OCI-LY7 (cell line): ENCODE data around the gene ORM2. TPM values are rescaled to one million over a fixed set of nuclear protein-coding genes. Genes with fewer than 3 reads are reported as not detected.

ENCODE experiments used
- BruUV-seq: library from RNA; stranded (reverse); fragments of 400-500 nt; replicated peaks from 2 replicates; lab custom pipeline; 2021; lab: Mats Ljungman, UMichigan
- CTCF ChIA-PET: fragments of 300-600 bp; sonication (Branson Sonifier 250); formaldehyde crosslinking; loops from one replicate; lab custom pipeline; 2022; ENCODE audit warnings: antibody characterized with exemption; ENCODE audit not compliant: unreplicated experiment; lab: Charles Lee
- POLR2A ChIA-PET: fragments of 300-600 bp; sonication (Branson Sonifier 250); formaldehyde crosslinking; loops from one replicate; lab custom pipeline; 2022; ENCODE audit warnings: antibody characterized with exemption; lab: Charles Lee
- DNase-seq: peaks from one replicate; pipeline ENCODE4 v3.0.0-alpha.2; 2015; ENCODE audit warnings: low spot score
- H2AFZ ChIP-seq: fragments of 200-600 bp; sonication (generic), shearing (Covaris generic); 2 replicates; pipeline ENCODE4 v1.6.1; 2014; ENCODE audit warnings: mild to moderate bottlenecking, antibody characterized with exemption, low read length, moderate library complexity
- H3K27ac ChIP-seq: fragments of 200-600 bp; sonication (generic); 2 replicates; pipeline ENCODE4 v1.5.1; 2014; ENCODE audit warnings: mixed run types, low read depth, mild to moderate bottlenecking, moderate library complexity, low read length, inconsistent platforms; ENCODE audit not compliant: poor library complexity, severe bottlenecking
- H3K36me3 ChIP-seq: fragments of 200-600 bp; sonication (generic); 2 replicates; pipeline ENCODE4 v1.6.1; 2014; ENCODE audit warnings: mild to moderate bottlenecking, antibody characterized with exemption, low read length, moderate library complexity, mixed read lengths; ENCODE audit not compliant: insufficient read depth
- H3K4me1 ChIP-seq: fragments of 200-600 bp; sonication (generic); 2 replicates; pipeline ENCODE4 v1.5.1; 2014; ENCODE audit warnings: mild to moderate bottlenecking, low read length; ENCODE audit not compliant: insufficient read depth, poor library complexity, severe bottlenecking
- H3K4me2 ChIP-seq: fragments of 200-600 bp; sonication (generic); 2 replicates; pipeline ENCODE4 v1.6.1; 2014; ENCODE audit warnings: mild to moderate bottlenecking, low read length
- H3K4me3 ChIP-seq: fragments of 200-600 bp; sonication (generic); 2 replicates; pipeline ENCODE4 v1.5.1; 2014; ENCODE audit warnings: mild to moderate bottlenecking, low read depth, low read length; ENCODE audit not compliant: poor library complexity, severe bottlenecking
- H3K79me2 ChIP-seq: fragments of 200-600 bp; sonication (generic); 2 replicates; pipeline ENCODE4 v1.6.1; 2016; ENCODE audit warnings: low read depth, mild to moderate bottlenecking, low read length, moderate library complexity, mixed read lengths; ENCODE audit not compliant: insufficient read depth
- H3K9me2 ChIP-seq: fragments of 200-600 bp; sonication (generic); 2 replicates; pipeline ENCODE4 v1.6.1; 2016; ENCODE audit warnings: mild to moderate bottlenecking, low read length, mixed read lengths; ENCODE audit not compliant: insufficient read depth
- H3K9me3 ChIP-seq: fragments of 200-600 bp; sonication (generic); 2 replicates; pipeline ENCODE4 v1.6.1; 2014; ENCODE audit warnings: mild to moderate bottlenecking, mixed run types, low read length, mixed read lengths
- H4K20me1 ChIP-seq: fragments of 200-600 bp; sonication (generic); 2 replicates; pipeline ENCODE4 v1.6.1; 2014; ENCODE audit warnings: mild to moderate bottlenecking, antibody characterized with exemption, low read length, moderate library complexity, mixed read lengths; ENCODE audit not compliant: insufficient read depth
- EZH2phosphoT487 ChIP-seq: fragments of 200-600 bp; sonication (generic); IDR thresholded peaks from 2 replicates; pipeline ENCODE4 v1.6.1; 2018; ENCODE audit warnings: low read depth, borderline replicate concordance, mild to moderate bottlenecking, mixed run types, antibody characterized with exemption, low read length, moderate library complexity, mixed read lengths
- intact Hi-C: fragments of 100-400 bp; cut with micrococcal nuclease; formaldehyde crosslinking; loops from one replicate; pipeline ENCODE4 v1.10.0; 2022; ENCODE audit not compliant: unreplicated experiment
- total RNA-seq, 2 experiments: library from RNA; depleted of rRNA in 1 of 2; stranded (reverse); fragments of >200 nt in 1 of 2; shearing (Covaris generic) in 1 of 2; gene quantifications; 2 replicates each; pipeline ENCODE4 v1.2.3, GENCODE V29; 2014 to 2022
- TF ChIP-seq, protein P1 (sequence below): fragments of 200-600 bp; sonication (generic); conservative IDR thresholded peaks from 2 replicates; pipeline ENCODE4 v1.5.1; 2014; ENCODE audit warnings: mild to moderate bottlenecking, antibody characterized with exemption, low read length, moderate library complexity, mixed read lengths

ORM2 gene
- total RNA-seq, 2 experiments from 2014 or later, result not detected

DNA sequence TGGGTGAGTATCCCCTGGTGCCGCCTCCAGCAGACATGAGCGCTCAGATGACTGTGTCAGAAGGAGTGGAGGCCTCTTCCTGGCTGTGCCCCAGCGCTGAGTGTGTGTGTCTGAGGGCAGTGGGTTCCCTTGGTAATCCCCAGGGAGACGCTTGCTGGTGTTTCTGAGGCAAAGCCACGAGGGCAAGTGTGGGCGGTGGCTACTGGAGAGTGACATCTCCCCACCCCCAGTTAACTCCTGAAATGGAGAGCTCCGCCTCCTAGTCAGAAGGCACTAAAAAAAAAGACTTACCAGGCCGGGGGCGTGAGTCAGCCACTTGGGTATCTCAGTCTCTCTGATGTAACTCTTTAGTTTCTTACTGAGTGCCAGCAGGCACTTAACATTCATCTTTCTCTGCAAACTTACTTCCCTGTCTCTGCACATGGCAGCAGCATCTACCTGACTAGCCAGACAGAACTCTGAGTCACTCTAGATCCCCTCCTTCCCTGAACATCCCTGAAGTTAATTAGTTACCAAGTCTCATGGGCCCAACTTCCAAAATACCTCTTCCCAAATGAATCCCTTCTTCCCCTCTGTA lies 19.3 kb downstream of the ORM2 start:
- H3K79me2 ChIP-seq, result no peaks in the 10 kb centered on the region
- ChIA-PET CTCF (no interaction called here), POLR2A (interaction anchor here (0.6 to 1.2 kb wide), 2 partner anchors 37 to 47 kb away, joined by 3 to 4 read pairs; no protein-coding TSS in a partner anchor)
- peak overlapping the region; percentile 38; the same call in 1 of the 2 replicates for H3K4me2 ChIP-seq
- TF ChIP-seq EZH2phosphoT487, result no peak
- TF ChIP-seq, protein P1, sequence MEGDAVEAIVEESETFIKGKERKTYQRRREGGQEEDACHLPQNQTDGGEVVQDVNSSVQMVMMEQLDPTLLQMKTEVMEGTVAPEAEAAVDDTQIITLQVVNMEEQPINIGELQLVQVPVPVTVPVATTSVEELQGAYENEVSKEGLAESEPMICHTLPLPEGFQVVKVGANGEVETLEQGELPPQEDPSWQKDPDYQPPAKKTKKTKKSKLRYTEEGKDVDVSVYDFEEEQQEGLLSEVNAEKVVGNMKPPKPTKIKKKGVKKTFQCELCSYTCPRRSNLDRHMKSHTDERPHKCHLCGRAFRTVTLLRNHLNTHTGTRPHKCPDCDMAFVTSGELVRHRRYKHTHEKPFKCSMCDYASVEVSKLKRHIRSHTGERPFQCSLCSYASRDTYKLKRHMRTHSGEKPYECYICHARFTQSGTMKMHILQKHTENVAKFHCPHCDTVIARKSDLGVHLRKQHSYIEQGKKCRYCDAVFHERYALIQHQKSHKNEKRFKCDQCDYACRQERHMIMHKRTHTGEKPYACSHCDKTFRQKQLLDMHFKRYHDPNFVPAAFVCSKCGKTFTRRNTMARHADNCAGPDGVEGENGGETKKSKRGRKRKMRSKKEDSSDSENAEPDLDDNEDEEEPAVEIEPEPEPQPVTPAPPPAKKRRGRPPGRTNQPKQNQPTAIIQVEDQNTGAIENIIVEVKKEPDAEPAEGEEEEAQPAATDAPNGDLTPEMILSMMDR, result no peak
- peak overlapping the region; percentile 60 for H3K27ac ChIP-seq
- no peak overlapping the region for H3K4me3 ChIP-seq
- no peaks in the 10 kb centered on the region for H3K9me3 ChIP-seq
- H3K36me3 ChIP-seq, result peaks cover 95% of the 10 kb centered on the region
- BruUV-seq, result no TSS peak
- H2AFZ ChIP-seq, result no peak overlapping the region
- no peaks in the 10 kb centered on the region for H4K20me1 ChIP-seq
- H3K4me1 ChIP-seq, result peaks cover 25% of the 10 kb centered on the region
- intact Hi-C loops, result no loop called here
- no peaks in the 10 kb centered on the region for H3K9me2 ChIP-seq
- DNase-seq, result peak; percentile 83

DNA sequence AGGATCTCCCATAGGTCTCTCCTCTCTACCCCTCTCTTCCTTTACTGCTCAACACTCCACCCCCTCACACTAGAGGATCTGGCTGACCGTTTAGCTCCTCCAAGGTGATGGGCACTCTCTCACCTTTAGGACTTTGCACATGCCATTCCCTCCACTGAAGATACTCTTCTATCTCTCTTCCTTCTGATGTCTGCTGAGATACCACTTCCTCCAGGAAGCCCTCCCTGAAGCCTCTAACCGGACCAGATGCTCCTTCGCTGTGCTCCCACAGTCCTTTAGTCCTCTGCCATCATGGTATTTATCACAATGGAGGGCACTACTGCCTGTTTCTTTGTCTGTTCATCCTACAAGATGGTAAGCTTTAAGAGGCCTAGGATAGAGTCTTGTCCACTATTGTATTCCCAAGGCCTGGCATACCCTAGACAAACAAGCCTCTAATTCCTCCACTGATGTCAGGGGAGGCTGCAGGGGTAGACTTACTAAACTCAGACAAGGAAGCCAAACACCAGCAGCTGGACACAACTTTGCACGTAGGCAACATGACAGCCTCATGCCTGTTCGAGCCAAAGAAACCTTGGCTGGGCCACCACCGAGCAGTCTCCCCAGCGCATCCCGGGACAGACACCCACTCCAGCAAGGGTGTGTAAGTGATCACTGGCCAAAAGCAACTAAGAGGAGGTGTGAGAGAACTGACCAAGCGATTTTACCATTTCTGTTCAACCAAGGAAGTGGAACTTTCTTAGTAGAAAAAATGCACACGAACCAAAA lies 20.2 kb downstream of the ORM2 start:
- TF ChIP-seq, protein P1, result no peak
- TF ChIP-seq EZH2phosphoT487, result no peak
- no peaks in the 10 kb centered on the region for H3K9me3 ChIP-seq
- peaks cover 93% of the 10 kb centered on the region for H3K36me3 ChIP-seq
- ChIA-PET POLR2A (interaction anchor here (0.6 to 1.3 kb wide), 2 partner anchors 23 to 36 kb away, joined by 3 read pairs; no protein-coding TSS in a partner anchor), CTCF (interaction anchor here (0.9 kb wide), 1 partner anchor 39 kb away, joined by 7 read pairs; no protein-coding TSS in a partner anchor)
- no TSS peak for BruUV-seq
- H3K9me2 ChIP-seq, result no peaks in the 10 kb centered on the region
- H4K20me1 ChIP-seq, result no peaks in the 10 kb centered on the region
- peaks cover 25% of the 10 kb centered on the region for H3K4me1 ChIP-seq
- peak overlapping the region; percentile 60 for H3K27ac ChIP-seq
- no peak for DNase-seq
- H3K79me2 ChIP-seq, result no peaks in the 10 kb centered on the region
- H3K4me2 ChIP-seq, result peak overlapping the region; percentile 38; the same call in 1 of the 2 replicates
- H2AFZ ChIP-seq, result no peak overlapping the region
- H3K4me3 ChIP-seq, result no peak overlapping the region
- intact Hi-C loops, result no loop called here
